ENCODE results near the gene PLEKHF1. TPM values are rescaled to one million over a fixed set of nuclear protein-coding genes. Genes with fewer than 3 reads are reported as not detected.
"Not testable (repeated sequence)": the region's sequence is repeated elsewhere in the genome, so short reads cannot be mapped to it uniquely, and the experiment has no call there.

The PLEKHF1 gene
- total RNA-seq, 1 donor from 2014 or later = 23.4 TPM

- Histone ChIP-seq H3K27me3 (ENCODE audit: control insufficient read depth, insufficient read depth, low read length) (no peaks in the 10 kb centered on the region), H3K4me3 (ENCODE audit: low read depth, low read length) (no peak overlapping the region), H3K36me3 (ENCODE audit: control insufficient read depth, insufficient read depth, low read length) (no peaks in the 10 kb centered on the region)
- no peak for TF ChIP-seq CTCF (IDR thresholded peaks at IDR 0.05; ENCODE audit: insufficient read depth, low read length, severe bottlenecking)
- FAIRE-seq (no peak), DNase-seq (ENCODE audit: low read depth) (no peak)
Observed at GRCh38 chr19:29625186-29625651, 40.0 kb upstream of the PLEKHF1 start.

- no peaks in the 10 kb centered on the region for H3K27me3 ChIP-seq (ENCODE audit: control insufficient read depth, insufficient read depth, low read length)
- H3K36me3 ChIP-seq (ENCODE audit: control insufficient read depth, insufficient read depth, low read length) = no peaks in the 10 kb centered on the region
- H3K4me3 ChIP-seq (ENCODE audit: low read depth, low read length) = no peak overlapping the region
- DNase-seq (ENCODE audit: low read depth) (no peak), FAIRE-seq (no peak)
- no peak for TF ChIP-seq CTCF (IDR thresholded peaks at IDR 0.05; ENCODE audit: insufficient read depth, low read length, severe bottlenecking)
Observed at GRCh38 chr19:29626386-29626785, 38.9 kb upstream of the PLEKHF1 start.

- not testable (repeated sequence) for H3K27me3 ChIP-seq (ENCODE audit: control insufficient read depth, insufficient read depth, low read length); DNase-seq (ENCODE audit: low read depth); FAIRE-seq; H3K36me3 ChIP-seq (ENCODE audit: control insufficient read depth, insufficient read depth, low read length); H3K4me3 ChIP-seq (ENCODE audit: low read depth, low read length)
Observed at GRCh38 chr19:29626832-29627231, 38.4 kb upstream of the PLEKHF1 start.

- TF ChIP-seq CTCF (IDR thresholded peaks at IDR 0.05; ENCODE audit: insufficient read depth, low read length, severe bottlenecking) = no peak
- Histone ChIP-seq H3K4me3 (ENCODE audit: low read depth, low read length) (no peak overlapping the region), H3K36me3 (ENCODE audit: control insufficient read depth, insufficient read depth, low read length) (no peaks in the 10 kb centered on the region), H3K27me3 (ENCODE audit: control insufficient read depth, insufficient read depth, low read length) (no peaks in the 10 kb centered on the region)
- no peak for FAIRE-seq
- DNase-seq (ENCODE audit: low read depth) = no peak
Observed at GRCh38 chr19:29628661-29629385, 36.4 kb upstream of the PLEKHF1 start.

GRCh38 chr19:29629836-29630534, 35.3 kb upstream of the PLEKHF1 start:
- DNase-seq (ENCODE audit: low read depth) = no peak
- no peak for TF ChIP-seq CTCF (IDR thresholded peaks at IDR 0.05; ENCODE audit: insufficient read depth, low read length, severe bottlenecking)
- Histone ChIP-seq H3K4me3 (ENCODE audit: low read depth, low read length) (no peak overlapping the region), H3K36me3 (ENCODE audit: control insufficient read depth, insufficient read depth, low read length) (no peaks in the 10 kb centered on the region), H3K27me3 (ENCODE audit: control insufficient read depth, insufficient read depth, low read length) (no peaks in the 10 kb centered on the region)
- FAIRE-seq = no peak

GRCh38 chr19:29630655-29631054, 34.6 kb upstream of the PLEKHF1 start:
- FAIRE-seq = no peak
- H3K36me3 ChIP-seq (ENCODE audit: control insufficient read depth, insufficient read depth, low read length) = no peaks in the 10 kb centered on the region
- DNase-seq (ENCODE audit: low read depth) = no peak
- no peak overlapping the region for H3K4me3 ChIP-seq (ENCODE audit: low read depth, low read length)
- TF ChIP-seq CTCF (IDR thresholded peaks at IDR 0.05; ENCODE audit: insufficient read depth, low read length, severe bottlenecking) = no peak
- no peaks in the 10 kb centered on the region for H3K27me3 ChIP-seq (ENCODE audit: control insufficient read depth, insufficient read depth, low read length)

Measured in bronchial epithelial cell (primary cell).